HG02642 (cell line): ENCODE measurements around the gene PPP3R1.
A peak's percentile ranks its signal among the peaks of the same experiment; 100 is the strongest.

Experiments
- ATAC-seq: cut with Tn5 transposase; IDR thresholded peaks from one replicate; pipeline ENCODE4 v1.9.1; 2021; ENCODE audit warnings: mild to moderate bottlenecking; ENCODE audit not compliant: unreplicated experiment, poor library complexity

Gene PPP3R1, protein sequence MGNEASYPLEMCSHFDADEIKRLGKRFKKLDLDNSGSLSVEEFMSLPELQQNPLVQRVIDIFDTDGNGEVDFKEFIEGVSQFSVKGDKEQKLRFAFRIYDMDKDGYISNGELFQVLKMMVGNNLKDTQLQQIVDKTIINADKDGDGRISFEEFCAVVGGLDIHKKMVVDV

DNA sequence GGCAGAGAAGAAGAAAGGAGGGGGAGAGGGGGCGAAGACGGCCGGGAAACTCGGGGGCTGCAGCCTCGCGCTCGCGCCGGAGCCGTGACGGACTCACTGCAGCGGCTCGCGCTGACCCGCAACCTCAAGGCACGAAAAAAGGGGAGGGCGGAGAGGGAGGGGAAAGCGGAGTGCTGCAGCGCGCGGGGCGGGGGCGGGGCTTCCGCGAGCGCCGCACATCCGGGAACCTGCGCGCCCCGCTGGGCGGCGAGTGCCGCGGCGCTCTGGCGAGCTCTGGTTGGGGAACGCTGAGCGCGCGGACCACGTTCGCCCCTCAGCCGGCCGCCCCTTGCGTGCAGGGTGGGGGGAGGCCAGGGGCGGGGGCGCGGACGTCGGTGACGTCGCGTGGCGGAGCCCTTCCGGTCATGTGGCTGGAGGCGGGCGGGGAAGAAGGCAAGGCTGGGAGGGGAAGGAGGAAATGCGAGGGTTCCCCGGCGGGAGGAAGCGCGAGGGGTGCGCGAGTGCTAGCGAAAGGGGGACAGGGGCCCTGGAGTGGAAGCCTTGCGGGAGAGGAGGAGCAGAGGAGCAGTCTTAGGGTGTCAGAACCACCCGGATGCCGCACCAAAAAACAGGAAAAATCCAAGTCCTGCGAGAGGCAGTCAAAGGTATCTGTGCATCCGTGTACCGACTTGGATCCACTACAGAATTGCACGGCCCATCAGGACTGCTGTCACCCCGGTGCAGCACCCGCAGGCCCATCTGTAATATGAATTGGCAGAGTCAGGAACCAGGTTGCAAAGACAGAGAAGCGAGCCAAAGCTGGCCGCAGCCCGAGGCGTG, at the start of gene PPP3R1:
PPP3R1 (minus strand) TSS at position 133 of the 819 bp plus-strand sequence. CDS start 405 bp downstream, outside the sequence.
- peak; percentile 84 for ATAC-seq

DNA sequence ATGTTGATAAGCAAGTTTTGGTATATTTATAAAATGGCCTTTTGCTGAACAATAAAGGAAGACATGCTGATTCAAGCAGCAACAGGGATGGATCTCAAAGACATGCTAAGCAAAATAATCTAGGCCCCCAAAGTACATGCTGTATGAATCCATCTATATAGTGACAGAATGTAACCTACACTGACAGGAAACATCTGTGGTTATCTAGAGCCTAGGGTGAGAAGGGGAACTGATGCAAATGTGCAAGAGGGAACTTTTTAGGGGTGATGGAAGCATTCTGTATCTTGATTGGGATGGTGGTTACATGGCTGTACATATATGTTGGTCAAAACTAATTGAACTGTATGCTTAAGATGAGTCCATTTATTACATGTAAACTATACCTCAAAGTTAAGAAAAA, 43.2 kb upstream of the PPP3R1 start:
- peak; percentile 64 for ATAC-seq

DNA sequence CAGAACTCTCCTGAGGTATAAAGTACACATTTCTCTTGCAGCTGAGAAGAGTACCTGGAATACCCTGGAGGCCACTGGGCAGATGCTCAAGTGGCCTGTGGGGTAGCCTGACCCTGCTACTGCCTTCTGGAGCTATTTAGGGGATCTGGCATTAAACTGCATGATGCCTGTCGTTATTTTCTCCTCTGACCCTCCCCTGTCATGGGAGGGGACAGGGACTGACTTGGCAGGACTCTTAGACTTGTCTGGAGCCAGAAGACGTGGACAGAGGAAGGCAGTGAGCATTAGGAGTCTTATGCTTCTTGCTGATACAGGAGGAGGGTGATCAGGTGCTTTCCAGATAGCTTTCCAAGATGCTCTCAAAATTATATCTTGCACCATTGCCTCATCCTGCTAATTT, 42.6 kb upstream of the PPP3R1 start:
- no peak for ATAC-seq

DNA sequence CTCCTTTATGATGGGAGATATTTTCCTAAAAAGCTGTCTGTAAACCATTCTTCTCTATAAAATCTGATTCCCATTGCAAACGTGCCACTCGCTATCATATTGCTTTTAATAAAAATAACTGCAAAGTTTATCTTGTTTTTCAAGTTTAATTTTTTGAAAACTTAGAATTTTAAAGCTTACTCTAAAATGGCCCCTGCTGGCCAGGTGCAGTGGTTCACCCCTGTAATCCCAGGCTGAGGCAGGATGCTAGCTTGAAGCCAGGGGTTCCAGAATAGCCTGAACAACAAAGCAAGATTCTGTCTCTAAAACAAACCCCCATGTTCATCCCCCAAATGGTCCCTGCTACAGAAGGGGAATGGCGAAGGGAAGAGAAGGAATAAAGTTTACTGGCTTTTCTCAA, 41.9 kb upstream of the PPP3R1 start:
- no peak for ATAC-seq

DNA sequence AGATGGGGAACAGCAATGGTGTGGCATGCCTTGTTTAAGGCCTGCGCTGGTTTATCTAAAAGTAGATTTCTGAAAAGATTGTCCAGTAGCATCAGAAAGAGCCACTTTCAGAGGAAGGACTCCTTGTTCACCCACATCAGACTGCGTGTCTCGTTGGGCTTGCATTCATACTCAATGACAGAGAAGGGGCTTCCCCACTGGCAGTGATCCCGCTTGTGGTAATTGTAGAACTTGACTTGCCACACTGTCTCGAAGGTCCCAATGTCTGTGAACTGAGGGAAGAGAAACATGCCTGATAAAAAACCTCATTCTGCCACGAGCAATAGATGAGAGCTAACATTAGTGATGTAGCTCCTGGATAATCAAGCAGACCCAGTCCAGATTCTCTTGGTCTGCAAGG, 41.4 kb upstream of the PPP3R1 start:
- no peak for ATAC-seq

DNA sequence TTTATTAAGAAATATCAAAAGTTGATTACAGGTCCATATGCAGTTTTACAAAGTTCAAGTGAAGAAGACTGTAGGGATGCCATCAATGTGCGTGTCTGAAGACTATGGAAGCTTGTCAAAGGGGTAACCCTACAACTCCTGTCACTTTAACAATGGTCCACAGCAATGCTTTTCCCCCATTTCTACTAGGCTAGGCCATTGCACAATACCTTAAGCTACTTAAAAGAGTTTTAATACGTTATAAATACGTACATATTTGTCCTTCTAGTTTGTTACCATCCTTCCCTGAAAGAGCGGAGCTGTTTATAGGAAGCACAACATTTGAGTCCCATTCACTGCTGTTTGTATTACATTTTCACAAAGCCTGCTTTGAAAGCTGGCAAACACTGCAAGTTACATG, 40.7 kb upstream of the PPP3R1 start:
- ATAC-seq, result no peak

DNA sequence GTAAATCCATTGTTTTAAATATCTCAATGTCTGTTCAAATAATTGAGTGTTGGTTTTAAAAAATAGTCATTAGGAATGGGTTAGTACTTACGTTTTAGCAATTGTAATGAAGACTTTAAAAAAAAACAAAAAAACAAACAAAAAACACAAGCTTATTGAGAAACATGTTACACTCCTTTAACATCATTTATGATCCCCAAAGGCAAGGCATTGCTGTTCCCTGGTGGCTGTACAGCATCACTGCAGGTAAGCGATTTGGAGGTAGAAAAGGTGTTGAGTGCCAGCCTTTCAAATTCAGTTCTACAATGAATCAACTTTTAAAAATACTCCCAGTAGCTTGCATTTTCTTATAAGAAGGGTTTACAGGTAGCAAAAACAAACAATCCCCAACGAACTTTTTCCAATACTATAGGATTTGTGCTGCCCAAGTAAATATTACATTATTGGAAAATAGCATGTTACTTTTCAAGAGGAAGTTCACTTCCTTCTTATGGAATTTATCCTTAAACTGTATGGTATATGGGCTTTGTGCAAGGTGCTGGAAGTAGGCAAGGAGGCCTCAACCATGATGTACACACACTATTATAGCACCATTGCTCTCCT, 39.9 kb upstream of the PPP3R1 start:
- no peak for ATAC-seq

DNA sequence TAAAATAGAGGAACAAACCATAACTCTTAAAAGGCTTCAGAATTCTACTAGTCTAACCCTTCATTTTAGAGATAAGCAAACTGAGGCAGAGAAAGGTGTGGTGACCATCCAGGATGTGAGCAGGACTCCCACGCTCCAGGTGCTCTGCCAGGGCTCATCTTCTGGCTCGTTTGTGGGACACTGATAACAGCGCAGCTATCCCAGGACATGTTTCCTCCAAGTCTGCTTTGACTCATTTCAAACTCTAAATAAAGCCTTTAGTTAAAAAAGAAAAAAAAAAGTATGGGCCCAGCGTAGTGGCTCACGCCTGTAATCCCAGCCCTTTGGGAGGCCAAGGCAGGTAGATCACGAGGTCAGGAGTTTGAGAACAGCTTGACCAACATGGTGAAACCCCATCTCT, 39.0 kb upstream of the PPP3R1 start:
- ATAC-seq, result no peak

DNA sequence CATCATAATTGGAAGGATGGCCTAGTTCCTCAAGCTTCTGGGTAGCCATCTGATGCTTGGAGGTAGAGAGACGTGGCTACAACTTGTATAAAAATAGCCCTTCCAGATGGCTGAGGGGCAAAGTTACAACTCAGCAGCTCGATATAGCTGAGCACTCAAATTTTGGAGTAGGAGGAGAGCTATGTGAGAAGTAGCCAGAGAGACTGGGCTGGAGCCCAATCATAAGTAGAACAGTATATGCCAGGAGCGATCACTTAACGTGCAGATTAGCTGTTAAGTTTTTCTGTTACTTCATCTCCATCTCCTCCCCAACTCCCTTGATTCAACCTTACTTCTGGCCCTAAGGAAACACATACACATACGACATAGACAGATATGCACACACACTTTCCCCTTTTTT, 38.6 kb upstream of the PPP3R1 start:
- ATAC-seq, result no peak

DNA sequence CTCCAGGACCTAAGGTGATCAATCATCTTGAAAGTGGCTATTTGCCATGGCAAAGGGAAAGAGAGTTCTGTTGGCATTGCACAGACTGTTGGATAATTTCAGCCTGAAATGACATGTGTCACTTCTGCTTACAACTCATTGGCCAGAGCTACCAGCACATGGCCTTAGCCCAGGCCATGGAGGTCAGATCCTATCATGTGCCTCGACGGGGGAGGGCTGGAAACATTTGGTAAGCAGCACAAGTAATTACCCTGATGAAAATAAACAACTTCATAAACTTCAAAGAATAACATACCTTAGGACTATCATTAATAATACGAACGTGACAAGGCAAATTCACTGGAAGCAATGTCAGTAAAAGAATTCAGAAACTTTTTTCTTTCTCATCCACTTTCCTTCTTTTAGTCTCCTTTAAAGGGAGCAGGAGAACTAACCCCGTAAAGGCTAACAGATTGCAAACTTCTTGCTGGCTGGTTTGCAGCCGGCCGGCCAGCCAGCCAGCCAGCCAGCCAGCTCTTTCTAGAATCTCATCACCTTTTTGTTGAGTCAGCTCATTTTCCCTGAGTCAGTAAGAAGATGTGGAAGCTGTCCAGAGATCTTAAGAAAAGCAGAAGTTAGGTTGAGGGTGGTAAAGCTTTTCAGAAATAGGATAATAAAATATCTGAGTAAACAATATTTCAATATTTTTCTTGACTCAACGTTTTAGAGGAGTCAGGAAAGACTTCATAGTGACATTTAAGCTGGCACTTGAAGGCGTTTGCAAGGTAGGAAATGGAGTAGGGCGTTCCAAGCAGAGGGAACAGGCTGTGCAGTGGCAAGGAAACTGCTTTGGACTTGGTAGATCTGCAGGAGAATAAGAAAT, 35.5 kb upstream of the PPP3R1 start:
- no peak for ATAC-seq

DNA sequence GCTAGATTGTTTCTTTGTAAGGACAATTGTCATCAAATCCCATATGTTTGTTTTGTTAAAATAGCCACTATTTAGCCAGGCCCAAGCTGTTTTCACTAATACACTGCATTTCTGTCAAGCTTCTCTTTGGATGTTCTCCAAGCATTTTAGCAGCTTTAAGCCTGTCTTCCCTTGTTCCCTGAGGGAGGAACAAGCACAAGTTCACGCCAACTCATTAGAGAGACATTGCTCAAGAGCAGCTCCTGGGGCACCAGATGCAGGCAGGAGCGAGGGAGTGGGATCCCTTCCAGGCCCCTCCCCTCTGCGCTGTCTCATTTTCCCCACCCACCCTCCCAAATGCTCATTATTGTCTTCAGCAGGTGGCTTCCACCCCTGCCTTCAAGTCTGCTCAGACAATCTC, 32.6 kb upstream of the PPP3R1 start:
- ATAC-seq, result no peak

DNA sequence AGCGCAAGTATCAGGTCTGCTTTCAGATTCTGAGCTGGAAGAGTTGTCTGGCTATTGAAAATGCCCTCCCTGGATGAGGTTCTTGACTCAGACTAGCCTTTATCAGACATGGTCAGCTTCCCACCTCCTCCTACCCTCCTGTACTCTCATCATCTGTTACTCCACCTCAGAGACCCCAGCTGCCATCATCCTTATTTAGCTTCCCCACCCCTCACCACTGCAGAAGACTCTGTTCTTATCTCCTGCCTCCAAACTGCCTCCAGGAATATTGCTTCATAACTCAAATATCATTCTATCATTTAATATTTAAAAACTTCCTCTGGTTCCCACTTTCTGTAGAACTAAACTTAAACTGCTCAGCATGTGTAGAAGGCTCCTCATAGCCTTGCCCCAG, 31.1 kb upstream of the PPP3R1 start:
- no peak for ATAC-seq

DNA sequence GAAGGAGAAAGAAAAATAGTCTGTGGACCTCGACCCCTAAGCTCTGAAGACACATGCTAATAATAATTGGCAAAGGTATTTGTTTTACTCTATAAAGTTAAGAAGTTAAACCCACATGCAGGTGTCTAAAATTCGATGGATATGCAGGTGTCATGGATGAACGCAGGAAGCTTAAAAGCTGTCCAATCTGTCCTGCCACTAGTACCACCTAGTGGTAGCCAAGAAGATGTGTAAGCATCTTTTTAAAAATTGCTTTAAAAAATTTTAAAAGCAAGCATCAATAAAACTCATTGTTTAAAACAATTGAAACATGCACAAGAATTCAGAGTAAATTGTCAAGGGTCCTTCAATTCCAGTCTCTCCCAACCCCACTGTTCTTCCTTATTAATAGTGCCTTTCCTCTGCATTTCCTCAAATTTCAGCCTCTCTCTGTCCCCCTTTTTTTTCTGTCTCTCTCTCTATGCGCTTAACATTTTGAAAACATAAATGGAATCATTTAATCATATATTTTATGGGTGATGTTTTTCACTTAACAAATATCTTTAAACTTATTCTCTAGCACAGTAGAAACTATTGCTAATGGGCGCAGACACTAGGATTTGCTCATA, 30.6 kb upstream of the PPP3R1 start:
- ATAC-seq, result no peak

DNA sequence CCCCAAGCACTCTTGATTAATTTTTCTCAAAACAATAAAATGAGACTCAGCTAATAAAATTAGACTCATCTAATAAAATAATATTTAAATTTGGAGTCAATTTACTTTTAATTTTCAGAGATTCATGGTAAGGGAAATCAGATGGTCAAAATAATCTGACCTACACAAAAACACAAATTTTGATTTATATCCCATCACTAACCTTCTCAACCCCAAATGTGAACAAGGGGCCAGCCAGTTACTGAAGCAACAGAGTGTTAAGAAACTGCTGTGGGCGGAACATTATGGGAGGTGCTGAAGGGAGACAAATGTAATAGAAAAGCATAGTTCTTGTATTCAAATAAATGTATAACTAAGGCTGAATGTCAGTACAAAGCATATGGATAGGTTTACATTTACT, 28.5 kb upstream of the PPP3R1 start:
- ATAC-seq, result no peak

DNA sequence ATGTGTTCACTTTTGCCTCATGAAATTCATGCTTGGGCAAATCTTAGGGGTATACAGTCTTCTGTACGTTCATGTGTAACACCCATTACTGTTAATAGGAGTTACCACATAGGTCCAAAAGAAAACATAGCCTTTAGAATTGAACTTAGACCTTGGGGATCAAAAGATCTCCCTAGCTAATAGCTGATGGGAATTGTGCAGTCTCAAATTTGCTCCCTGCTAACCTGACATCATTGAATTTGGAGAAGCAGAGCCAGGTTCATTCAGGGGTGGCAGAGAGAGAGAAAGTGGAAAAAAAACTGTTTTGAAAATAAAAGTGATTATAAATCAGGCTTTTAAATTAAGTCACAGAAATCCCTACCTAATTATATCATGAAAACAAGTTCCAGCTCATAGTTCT, 28.0 kb upstream of the PPP3R1 start:
- no peak for ATAC-seq

DNA sequence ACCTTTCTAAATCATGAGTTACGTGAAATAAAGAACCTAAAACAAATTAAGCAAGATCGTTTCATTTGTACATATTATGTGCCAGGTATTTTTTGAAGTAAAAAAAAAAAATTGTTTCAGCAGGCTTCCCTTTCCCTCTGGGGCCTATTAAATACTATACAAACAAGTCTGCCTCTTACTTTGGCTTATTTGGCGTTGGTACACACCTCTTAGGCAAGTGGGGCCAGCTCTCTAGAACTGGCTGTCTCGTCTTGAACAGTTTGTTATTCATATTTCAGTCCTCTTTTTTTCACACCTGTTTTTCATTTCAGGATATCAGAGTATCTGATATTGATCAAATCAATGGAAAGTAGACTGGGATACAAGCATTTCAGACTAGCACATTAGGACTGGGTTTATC, 27.4 kb upstream of the PPP3R1 start:
- no peak for ATAC-seq

DNA sequence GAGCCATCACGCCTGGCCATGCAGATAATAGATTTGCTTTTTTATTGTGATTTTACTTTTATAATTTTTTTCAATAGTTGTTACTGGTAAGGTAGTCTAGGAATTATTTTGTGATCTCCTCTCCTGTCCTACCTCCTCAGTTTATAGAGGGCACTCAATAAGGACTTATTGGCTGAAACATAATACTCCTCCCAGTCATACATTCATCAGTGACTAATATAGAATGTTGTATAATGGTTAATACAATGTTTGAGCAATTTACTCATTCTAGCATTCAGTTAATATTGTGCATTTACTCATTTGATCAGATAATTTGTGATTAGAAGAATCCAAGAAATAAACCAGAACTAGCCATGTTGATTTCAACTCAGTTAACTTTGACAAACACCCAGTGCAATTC, 25.8 kb upstream of the PPP3R1 start:
- ATAC-seq, result no peak

DNA sequence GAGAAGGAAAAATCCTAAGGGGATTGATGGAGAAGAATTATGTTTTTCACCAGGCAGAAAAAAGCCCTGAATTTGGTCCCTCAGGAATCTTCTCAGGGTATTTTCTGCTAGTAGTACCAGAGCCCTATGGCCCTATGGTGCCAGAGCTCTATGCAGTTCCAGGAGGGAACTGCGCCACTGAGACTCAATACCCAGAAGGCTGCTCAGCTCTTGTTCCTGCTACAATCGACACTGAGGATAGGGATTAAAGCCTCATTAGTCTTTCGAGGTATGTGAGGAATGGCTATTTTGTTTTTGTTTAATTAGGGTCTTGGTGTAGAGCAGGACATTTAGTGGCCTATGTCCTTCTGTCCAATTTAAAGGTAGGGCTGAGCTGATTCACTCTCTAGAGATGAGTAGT, 21.7 kb upstream of the PPP3R1 start:
- no peak for ATAC-seq

DNA sequence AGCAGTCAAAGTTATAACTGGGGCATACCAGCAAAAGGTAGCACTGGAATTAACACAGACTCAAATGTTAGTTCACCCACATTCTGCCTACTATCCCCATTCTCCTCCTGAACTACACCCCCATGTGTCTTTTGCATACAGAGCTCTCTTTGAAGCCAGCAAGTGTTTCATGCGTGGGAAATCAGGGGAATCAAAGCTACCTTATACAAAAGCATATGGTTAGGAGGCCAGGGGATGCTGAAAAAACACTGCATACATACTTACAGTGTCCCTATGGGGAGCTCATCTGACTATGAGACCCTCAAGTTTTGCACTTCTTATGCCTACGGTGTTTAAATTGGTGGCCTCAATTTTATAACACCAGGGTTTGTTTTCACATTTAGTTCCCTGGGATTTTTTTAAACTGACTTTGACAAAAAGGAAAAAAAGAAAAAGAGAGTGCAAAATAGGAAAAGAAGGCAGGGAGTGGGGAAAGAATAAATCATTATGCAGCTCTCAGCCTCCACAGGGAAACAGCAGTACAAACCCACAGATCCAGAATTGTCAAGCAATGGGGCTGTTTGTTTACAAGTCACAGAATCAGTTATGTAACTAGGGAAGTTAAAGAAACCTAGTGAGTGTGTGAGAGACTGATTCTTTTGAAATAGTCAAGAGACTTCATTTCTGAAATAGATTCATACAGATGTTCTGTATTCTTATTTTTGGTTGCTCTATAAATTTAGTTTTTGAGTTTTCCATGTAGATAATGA, 20.1 kb upstream of the PPP3R1 start:
- no peak for ATAC-seq

DNA sequence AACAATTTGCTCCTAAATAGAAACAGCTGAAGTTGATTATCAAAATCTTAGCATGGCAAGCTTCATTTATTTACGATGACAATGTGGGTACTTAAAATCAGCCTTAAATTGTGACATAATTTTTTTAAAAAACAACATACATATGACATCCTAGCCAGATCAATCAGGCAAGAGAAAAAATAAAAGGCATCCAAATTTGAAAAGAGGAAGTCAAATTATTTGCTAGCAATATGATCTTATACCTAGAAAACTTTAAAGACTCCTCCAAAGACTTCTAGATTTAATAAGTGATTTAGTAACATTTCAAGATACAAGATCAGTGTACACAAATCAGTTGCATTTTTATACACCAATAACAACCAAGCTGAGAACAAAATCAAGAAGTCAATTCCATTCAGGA, 14.3 kb upstream of the PPP3R1 start:
- no peak for ATAC-seq
